GM19240 (cell line): Measurements from ENCODE around the gene ERBB4.
"Not testable (repeated sequence)": the region's sequence is repeated elsewhere in the genome, so short reads cannot be mapped to it uniquely, and the experiment has no call there.

ENCODE experiments used
- DNase-seq: peaks from one replicate; pipeline ENCODE4 v3.0.0; 2011; ENCODE audit warnings: low spot score; ENCODE audit not compliant: insufficient read length

Gene ERBB4

DNA sequence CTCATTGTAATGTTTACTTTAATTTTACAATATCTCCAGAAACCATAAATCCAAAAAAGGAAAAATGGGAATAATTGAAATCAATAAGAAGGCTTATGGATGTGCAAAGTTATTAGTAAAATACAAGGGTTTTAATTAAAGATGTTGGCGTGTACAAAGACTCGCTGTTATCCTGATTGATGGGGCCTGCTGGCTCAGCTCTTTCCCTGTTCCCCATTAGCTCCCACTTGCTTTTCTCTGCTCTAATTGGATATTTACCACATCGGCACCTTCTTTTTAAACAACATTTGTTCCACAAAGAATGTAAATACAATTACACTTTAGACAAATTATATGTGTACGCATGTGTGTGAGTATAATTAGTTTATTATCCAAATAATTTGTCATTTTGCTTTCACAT, 796.6 kb downstream of the ERBB4 start:
- no peak for DNase-seq

DNA sequence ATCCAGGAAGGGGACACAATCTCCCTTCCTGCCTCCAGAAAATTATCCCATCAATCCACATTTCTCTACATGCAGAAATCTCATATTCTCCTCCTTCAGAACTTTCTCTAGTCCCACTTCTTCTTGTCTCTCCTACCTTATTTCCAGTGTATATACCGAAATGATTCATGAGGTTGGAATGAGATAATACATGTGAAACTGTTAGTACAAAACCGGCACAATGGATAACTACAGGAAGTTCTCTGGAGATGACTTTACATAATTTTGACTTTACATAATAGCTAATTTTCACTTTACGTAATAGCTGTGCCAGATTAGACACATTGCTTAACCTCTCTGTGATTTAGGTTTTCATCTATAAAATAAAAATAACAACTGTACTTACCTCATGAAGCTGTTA, 801.3 kb downstream of the ERBB4 start:
- no peak for DNase-seq

DNA sequence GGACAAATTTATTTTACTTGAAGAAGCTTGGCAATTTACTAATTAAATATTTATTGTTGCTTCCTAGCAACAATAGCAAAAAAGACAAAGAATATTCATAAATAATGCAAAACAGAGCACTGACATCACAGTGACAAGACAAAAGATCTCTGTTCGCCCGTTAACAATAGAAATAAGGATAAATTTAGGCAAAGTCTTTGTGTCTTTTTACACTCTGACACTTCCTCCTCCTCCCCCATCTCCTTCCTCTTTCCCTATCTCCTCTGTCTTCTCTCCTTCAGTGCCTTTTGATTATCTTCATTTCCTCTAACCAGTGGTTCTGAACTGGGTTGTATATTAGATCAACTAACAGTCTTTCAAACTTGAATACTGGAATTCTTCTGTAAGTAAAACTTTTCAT, 808.4 kb downstream of the ERBB4 start:
- no peak for DNase-seq

DNA sequence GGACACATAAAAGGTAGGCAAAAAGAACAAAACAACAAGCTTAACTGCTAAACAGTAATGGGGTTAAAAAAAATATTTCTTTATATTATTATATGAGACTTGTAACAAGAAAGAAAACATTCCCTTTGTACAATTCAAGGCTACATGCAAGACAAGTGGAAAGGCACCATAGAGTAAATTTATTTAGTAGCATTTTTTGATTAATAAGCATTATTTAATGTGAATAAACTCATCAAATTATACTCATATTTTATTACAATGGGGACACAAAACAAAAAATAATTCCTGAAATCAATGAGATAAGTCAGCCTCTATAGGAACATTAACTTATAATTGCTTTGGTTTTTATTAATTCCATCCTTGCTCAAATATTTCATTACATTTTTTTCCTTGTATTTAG, 809.2 kb downstream of the ERBB4 start:
- no peak for DNase-seq

DNA sequence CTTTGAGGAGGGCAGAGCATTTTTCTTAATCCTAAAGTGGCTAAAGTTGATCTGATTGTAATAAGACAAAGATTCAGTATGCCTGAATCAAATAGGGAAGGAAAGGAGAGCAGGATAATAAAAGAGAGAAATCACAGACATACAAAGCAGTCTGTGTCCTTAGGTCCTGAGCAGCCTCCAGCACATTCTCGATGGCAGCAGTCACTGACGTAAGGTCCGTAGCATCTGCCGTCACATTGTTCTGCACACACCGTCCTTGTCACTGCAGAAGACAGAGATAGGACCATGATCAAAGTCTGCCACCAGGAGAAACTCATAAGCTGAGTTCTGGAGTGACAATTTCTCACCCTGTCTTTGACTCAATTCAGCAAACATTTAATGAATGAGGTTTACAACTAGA, 813.7 kb downstream of the ERBB4 start:
- no peak for DNase-seq

DNA sequence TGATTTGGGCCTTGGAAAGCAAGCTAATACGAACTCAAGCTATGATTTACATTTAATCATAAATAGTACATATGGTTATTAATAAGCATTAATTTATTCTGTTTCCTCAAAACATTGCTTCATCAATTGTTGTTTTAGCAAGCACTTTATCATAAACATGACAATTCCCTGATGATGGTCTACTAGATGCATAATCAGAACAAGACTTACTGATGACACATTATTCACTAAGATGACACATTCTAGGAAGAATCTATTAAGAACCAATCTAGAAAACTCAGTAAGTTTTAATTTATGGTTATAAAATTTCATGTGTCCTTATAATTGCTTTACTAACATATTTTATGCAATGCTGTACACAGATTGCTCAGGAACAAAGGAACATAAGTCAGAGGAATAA, 815.2 kb downstream of the ERBB4 start:
- no peak for DNase-seq

DNA sequence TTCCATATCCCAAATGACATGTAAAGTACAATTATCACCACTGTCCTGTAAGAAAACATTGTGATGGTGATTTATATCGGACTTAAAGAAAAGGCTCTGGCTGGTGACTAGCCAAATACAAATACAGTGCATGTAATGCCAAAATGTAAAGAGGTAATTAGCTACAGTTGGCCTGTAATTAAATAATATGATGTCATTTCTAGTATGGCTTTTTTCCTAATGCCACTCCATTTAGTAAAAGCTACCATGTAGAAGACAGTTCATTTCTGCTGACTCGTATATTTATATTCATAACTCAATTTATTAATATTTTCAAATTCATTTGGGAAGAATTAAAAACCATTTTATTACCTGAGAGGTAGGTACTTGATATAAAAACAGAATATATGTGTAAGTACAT, 815.7 kb downstream of the ERBB4 start:
- no peak for DNase-seq

DNA sequence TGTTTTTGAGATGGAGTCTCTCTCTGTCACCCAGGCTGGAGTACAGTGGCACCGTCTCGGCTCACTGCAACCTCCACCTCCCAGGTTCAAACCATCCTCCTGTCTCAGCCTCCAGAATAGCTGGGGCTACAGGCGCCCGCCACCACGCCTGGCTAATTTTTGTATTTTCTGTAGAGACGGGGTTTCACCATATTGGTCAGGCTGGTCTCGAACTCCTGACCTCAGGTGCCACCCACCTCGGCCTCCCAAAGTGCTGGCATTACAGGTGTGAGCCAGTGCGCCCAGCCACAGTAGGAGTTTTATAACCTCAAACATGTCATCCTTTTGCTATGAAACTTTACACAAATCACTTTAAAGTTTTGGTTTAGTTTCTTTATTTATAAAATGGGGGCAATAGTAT, 816.7 kb downstream of the ERBB4 start:
- not testable (repeated sequence) for DNase-seq

DNA sequence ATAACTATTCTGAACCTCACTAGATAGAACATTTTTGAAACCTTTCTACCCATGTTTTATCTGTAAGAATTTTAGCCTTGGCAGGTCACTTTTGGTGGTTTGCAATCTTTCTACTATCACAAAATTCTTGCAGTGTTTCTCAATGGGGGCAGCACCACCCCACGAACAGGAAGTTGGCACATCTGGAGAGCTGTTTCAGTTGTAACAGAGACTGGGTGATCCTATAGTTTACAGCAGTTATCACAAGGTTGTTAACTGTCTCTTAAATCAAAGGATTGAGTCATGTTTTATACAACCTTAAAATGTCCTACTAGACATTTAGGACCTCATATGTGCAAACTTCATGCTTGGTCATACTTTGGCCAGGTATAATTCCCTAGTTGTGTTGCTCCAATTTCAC, 829.2 kb downstream of the ERBB4 start:
- no peak for DNase-seq

DNA sequence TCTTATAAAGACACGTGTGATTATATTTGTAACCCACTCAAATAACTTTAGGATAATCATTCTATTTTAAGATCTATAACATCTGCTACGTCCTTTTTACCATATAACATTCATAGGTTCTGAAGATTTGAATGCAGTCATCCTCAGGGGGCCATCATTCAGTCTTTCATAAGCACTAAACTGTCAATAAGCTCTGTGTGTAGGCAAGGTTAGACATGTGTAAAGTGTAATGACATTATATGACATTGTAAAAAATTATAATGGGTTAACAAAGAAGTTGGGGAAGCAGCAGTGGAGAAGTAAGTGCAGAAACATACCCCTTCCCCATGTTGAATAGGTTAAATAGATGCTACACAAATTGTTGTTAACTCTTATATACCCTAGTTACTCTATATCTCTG, 845.9 kb downstream of the ERBB4 start:
- no peak for DNase-seq

DNA sequence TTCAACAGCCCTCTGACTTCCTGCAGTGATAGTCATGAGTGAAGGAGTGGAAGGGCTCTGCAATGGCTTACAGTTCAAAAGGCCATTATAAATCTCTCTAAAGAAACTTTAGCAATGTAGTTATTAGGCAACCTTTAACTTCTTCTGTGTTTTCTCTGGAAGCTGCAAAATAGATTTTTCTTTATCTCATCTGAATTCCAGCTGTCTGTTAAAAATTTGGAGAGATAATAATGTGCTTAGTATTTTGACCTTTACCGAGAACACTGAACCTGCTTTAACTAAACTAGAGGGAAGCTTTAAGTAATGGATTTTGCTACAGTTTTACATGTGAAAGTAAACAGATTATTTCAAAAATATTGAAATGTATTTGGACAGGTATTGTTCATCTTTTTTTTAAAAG, 847.9 kb downstream of the ERBB4 start:
- DNase-seq: no peak

DNA sequence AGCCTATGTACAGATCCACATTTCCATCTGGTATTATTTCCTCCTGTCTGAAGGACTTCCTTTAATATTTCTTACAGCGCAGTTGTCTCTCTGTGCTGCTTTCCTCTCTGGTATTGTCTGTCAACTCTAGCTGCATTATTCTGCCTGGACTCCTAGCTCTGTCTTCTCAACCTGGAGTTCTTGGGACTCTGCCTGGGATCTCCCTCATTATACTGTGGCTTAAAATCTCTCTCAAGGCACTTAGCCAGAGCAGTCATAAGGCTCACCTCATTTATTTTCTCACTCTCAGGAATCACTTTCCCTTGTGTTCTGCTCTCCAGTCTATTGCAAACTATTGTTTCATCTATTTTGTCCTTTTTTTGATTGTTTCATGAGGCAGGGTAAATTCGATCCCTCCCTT, 850.4 kb downstream of the ERBB4 start:
- DNase-seq: no peak

DNA sequence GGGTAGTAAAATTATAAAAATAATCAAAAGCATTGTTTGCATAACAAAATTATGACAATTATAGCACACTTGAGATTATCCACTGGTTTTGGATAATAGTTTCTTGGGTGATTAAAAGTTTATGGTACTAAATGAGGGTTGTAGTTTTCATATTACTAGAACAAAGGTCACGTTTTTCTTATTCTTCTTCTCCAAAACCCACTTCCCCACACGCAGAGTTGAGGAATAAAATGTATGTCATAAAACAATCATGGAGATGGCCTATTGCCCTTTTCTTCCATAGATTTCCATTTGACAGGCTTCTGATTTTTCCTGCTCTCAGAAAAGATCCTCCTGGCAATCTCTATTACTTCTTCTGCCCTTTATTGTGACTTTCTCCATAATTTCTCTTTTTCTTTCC, 863.9 kb downstream of the ERBB4 start:
- DNase-seq: no peak

DNA sequence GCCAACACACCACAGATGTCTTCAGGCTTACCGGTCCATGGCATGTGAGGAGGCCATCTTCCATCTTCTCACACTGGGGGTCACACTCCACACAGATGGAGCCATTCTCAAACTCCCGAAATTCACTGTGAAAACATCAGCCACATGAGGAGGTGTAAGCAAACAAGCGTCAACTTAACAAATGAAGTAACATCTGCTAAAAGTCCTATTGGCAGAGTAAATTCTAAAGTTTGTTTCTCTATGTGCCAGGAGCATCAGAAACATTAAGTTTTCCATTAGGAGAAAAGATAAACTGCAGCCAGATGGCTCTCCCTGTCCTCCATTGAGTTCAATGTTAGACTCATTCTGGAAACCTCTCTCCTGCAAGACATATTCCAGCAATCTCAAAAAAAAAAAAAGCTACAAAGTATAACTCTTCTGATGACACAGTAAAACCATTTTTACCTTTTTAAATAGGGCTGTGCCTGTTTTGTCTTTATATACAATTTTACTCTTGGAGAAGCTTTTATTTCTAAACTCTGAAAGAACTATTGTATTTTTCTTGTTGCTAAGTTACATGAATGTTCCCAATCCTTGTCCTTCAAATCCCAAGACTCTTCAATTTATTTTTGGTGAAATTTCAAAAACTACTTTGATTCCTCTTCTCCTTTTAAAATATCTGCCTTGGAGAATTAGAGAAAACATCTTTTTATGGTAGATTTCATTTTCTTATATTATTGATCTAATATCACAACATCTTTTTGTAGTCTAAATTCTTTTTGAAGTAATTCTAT, 865.3 kb downstream of the ERBB4 start:
- DNase-seq: no peak

DNA sequence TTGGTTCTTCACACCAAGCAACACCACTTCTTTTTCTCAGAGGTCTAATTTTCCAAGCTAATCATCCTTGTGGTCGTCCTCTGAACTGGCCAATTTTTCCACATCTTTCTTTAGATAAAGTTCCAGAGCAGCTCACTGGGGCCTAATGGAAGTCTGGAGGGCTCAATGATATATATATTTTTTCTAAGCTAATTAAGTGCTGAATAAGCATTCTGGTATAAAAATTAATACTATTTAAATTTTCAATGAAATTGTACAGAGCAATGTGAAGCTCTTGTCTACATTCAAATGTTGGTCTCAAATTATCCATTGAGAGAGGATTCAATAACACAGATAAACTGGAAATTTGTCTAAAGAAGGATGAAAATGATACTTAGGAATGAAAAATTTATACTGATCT, 866.6 kb downstream of the ERBB4 start:
- no peak for DNase-seq

DNA sequence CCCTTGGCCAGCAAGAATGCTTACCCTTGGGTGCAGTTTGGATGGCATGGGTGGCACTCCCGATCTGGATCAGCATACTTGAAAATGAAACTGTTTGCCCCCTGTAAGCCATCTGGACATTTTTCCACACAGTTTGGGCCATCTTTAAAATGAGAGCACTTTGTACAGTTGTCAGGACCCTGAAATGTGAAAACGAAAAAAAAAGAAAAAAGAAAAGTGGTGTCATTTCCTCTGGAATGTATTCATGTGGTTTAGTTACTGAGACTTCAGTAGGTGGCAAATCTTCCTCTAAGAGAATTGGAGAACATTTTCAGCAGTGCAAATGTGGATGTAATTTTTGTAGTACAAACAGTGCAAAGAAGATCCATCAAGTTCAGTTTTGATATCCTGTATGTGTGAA, 873.3 kb downstream of the ERBB4 start:
- DNase-seq: no peak

DNA sequence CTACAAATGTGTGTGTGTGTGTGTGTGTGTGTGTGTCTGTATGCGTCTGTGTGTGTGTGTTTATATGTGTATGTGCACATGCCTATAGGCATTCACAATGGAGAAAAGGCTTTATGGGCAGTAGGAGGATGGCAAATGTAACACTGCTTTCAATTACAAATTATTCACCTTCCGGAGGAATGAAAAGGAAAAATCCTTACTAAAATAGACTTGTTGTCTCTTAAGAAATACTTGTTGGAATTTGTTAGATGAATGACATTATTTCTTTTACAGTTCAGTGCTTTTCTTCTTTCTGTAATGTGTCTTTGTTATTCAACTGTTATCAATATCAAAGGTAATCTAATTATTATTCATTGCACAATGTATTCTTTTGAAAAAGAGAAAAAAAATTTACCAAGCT, 874.3 kb downstream of the ERBB4 start:
- DNase-seq: no peak

DNA sequence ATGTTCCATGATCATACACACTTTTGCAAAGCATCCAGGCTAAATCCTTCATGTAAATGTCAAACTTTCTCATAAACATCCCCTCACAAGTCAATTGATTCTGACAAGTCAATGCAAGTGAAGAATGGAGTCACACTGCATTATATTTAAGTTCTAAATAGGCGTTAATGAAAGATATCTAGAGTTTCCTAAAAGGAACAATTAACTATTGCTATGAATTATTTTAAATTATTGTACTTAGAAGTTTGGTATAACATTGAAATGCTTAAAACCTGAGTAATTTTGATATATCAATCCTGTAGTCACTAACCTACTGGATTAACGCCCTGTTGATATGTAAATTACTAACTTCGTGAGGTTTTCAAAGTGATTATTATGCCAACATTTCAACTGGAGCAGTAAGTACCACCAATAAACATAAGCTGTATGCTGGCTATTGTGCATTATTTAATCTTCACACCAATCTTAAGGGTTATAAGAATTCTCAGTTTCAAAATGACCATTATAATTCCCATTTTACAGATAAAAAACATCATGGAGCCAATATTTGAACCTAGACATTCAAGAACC, 884.3 kb downstream of the ERBB4 start:
- DNase-seq: no peak

DNA sequence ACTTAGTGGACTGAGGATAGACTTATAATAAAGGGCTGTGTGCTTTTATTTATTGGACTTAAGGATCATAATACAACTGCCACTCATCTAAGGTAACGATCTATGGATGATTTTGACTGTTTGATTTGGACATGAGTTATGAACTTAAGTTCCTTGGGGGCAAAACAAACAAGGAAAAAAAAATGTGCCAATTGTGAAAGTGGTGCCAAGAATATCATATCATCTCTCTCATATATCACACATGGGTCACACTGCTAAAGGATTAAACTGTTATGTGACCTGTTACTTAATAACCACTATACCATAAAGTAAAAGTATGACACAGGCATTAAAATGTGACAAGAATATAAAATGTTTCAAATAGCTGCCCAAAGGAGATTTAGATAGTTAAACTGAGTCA, 886.3 kb downstream of the ERBB4 start:
- DNase-seq: no peak

DNA sequence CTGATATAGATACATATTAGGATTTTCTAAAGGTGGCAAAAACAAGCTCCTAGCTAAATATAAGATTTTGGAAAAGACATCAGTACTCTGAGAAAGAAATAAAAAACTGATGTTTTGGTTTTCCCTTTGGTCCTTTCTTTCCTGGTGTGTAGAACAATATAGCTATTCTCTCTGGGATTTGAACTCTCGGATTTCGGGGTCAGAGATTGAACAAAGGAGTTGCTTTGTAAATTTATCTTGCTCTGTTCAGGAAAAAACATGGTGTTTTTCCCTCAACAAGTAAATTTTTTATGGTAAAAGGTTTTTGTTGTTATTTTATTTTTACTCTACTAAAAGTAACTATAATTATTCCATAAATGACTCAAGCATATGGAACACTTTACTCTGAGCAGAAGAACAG, 889.3 kb downstream of the ERBB4 start:
- DNase-seq: no peak

DNA sequence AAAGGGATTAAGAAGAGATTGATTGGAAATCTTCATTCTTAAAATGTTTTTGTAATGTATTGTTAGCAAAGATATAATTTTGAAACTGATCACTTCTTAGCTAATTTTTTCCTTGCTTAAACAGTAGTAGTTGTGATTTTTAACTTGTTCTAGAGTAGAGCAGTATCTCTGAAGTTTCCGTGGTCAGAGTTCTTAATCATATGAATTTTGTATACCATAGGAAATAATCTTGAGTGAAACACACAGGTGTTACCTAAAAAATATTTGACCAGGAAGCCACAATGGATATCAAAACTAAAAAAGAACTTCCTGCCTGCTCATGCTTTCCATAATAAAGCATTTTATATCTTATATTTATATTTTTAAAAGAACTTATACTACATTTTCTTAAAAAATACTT, 907.1 kb downstream of the ERBB4 start:
- DNase-seq: no peak

DNA sequence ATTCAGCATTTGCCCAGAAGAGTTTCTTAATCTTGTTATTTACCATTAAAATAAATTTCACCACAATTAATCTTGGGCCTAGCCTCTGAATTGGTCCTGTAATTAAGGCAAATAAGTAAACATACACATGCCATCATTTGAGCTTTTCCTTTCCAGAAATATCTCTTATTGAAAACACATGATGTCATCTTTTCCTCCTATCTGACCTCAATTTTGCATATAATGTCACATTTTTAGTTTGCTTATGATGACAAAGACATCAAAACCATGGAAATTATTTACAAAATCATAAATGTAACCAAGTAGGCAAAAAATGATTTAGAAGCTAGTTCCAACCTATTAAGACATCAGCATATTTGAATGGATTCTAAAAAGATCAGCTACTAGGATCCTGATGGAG, 915.5 kb downstream of the ERBB4 start:
- DNase-seq: no peak

DNA sequence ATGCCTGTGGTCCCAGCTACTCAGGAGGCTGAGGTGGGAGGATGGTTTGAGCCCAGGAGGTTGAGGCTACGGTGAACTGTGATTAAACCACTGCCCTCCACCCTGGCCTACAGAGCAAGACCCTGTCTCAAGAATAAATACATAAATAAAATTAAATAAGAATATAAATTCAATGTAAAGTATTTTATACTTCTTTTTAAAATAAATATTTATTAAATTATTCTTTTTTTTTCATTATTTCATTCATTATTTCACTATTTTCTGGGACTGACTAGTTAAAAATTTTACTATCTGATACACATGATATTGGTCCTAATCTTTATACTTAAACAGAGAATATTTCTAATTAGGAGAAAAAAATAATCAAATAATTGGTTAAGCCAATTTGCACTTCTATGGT, 917.6 kb downstream of the ERBB4 start:
- no peak for DNase-seq

DNA sequence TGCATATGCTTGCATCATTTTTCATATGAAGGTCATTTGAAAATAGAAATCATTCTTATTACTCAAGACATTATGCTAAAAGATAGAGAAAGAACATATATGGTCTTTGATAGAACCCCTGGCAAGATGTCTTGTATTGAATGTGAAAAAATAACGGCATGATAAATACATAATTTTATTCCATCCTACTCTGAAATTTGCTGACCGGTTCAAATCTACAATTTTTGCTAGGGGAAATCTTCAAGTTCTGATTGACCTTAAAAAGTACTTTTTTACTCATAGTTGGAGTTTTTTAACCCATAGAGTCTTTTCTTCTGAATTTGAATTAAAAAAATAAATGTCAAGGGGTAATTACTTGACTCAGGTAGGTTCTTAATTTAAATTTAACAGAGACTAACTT, 920.8 kb downstream of the ERBB4 start:
- no peak for DNase-seq
